HG02973 (cell line): Measurements from ENCODE around the gene RGS6.
"Not testable (repeated sequence)": the region's sequence is repeated elsewhere in the genome, so short reads cannot be mapped to it uniquely, and the experiment has no call there.

Experiments used
- ATAC-seq: cut with Tn5 transposase; IDR thresholded peaks from one replicate; pipeline ENCODE4 v1.9.1; 2021; ENCODE audit warnings: moderate library complexity; ENCODE audit not compliant: unreplicated experiment

Gene RGS6

GRCh38 chr14:71932229-71932981 lies at the start of gene RGS6:
TSS of gene RGS6 (plus strand) at chr14:71932429.
- ATAC-seq: no peak

GRCh38 chr14:71883094-71883493 lies 49.1 kb upstream of the RGS6 start:
- no peak for ATAC-seq

- ATAC-seq: no peak
Measured at GRCh38 chr14:71885301-71885700, 46.9 kb upstream of the RGS6 start.

- ATAC-seq: not testable (repeated sequence)
Measured at GRCh38 chr14:71887802-71888201, 44.4 kb upstream of the RGS6 start.

- ATAC-seq: no peak
Measured at GRCh38 chr14:71890541-71890940, 41.7 kb upstream of the RGS6 start.

GRCh38 chr14:71891185-71891584 lies 41.0 kb upstream of the RGS6 start:
- ATAC-seq: no peak

GRCh38 chr14:71891970-71892369 lies 40.3 kb upstream of the RGS6 start:
- no peak for ATAC-seq

GRCh38 chr14:71905031-71905430 lies 27.2 kb upstream of the RGS6 start:
- ATAC-seq: no peak

GRCh38 chr14:71905860-71906259 lies 26.4 kb upstream of the RGS6 start:
- no peak for ATAC-seq

- no peak for ATAC-seq
Measured at GRCh38 chr14:71907793-71908515, 24.3 kb upstream of the RGS6 start.

- no peak for ATAC-seq
Measured at GRCh38 chr14:71911669-71912068, 20.6 kb upstream of the RGS6 start.

- ATAC-seq: no peak
Measured at GRCh38 chr14:71913342-71913741, 18.9 kb upstream of the RGS6 start.

GRCh38 chr14:71918955-71919354 lies 13.3 kb upstream of the RGS6 start:
- no peak for ATAC-seq

- ATAC-seq: no peak
Measured at GRCh38 chr14:71923513-71923912, 8.7 kb upstream of the RGS6 start.

GRCh38 chr14:71931492-71932228 lies 569 bp upstream of the RGS6 start:
- no peak for ATAC-seq

- no peak for ATAC-seq
Measured at GRCh38 chr14:71933001-71933587, 865 bp downstream of the RGS6 start.

- ATAC-seq: not testable (repeated sequence)
Measured at GRCh38 chr14:71938273-71938672, 6.0 kb downstream of the RGS6 start.

- not testable (repeated sequence) for ATAC-seq
Measured at GRCh38 chr14:71939344-71939743, 7.1 kb downstream of the RGS6 start.

- not testable (repeated sequence) for ATAC-seq
Measured at GRCh38 chr14:71940500-71940899, 8.3 kb downstream of the RGS6 start.

GRCh38 chr14:71941616-71942015 lies 9.4 kb downstream of the RGS6 start:
- not testable (repeated sequence) for ATAC-seq
